DMS 273 (cell line): ENCODE measurements around the gene GTF2F2.

Experiments
- DNase-seq: peaks from one replicate; lab custom pipeline; 2025; ENCODE audit not compliant: unreplicated experiment; lab: John Stamatoyannopoulos, UW

GTF2F2 gene

GRCh38 chr13:45332036-45332830 lies 211.9 kb downstream of the GTF2F2 start:
- peak; percentile 65 for DNase-seq

DNA sequence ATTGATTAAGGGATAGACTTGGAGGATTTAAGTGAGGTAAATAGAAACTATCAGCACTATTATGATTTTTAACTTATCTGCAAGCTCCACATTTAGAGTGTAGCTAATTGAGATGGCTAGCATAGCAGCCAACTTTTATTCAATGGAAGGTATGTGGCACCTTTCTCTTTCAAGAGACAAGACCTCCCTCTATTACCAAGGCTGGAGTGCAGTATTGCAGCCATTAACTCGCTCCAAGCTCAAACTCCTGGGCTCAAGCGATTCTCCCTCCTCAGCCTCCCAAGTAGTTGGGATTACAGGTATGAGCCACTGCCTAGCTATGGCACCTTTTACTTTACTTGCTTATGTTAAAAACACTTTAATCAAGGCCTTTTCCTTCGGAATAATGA lies 212.5 kb downstream of the GTF2F2 start:
- peak; percentile 29 for DNase-seq

- DNase-seq, result peak; percentile 39
These were observed 213.1 kb downstream of the GTF2F2 start for GRCh38 chr13:45333251-45333976.
